GM18499 (cell line): ENCODE measurements around the gene PDE7B.

Experiments
- ATAC-seq: cut with Tn5 transposase; IDR thresholded peaks from one replicate; pipeline ENCODE4 v1.9.1; 2021; ENCODE audit warnings: moderate number of reproducible peaks; ENCODE audit not compliant: insufficient read depth, unreplicated experiment

Gene PDE7B

GRCh38 chr6:136059308-136059707 is 207.8 kb downstream of the PDE7B start:
- no peak for ATAC-seq

- ATAC-seq = no peak
Observed at GRCh38 chr6:136060052-136060451, 208.6 kb downstream of the PDE7B start.

DNA sequence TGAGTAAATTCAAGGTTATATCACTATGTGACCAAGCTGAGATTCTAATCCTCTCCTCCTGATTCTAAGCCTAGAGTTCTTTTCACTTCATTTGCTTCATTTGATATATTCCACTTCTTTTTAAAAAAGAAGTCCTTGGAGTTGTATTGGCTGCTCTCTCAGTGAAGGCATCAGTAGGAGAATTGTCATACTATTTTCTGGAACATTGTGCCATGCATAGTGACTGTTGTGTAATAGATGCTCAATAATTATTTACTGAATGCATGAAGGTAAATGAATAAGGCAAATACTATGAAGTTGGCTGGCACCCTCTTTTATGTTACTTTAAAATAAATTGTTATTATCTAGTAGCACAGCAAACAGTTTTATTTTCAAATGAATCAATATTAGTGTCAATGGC is 209.3 kb downstream of the PDE7B start:
- no peak for ATAC-seq

- no peak for ATAC-seq
Observed at GRCh38 chr6:136061701-136062100, 210.2 kb downstream of the PDE7B start.

GRCh38 chr6:136063096-136063495 is 211.6 kb downstream of the PDE7B start:
- no peak for ATAC-seq

DNA sequence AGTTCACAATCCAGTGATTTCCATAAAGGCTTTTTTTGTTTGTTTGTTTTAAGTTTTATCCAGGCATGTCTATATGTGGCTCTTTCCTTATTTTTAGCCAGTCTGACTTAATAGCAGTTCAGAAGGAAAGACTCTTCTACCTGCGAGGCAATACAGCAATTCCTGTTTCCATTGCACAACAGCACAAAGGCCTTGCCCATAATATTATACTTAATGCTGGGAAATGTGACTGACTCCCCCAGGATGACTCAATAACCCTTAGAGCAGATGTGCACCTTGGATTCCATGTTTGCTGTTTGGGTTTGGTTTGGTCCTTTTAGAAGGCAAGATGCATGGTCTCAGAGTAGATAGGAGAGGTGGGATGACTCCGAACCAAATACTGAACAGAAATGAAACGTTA is 214.5 kb downstream of the PDE7B start:
- no peak for ATAC-seq

GRCh38 chr6:136067731-136068341 is 216.3 kb downstream of the PDE7B start:
- no peak for ATAC-seq

DNA sequence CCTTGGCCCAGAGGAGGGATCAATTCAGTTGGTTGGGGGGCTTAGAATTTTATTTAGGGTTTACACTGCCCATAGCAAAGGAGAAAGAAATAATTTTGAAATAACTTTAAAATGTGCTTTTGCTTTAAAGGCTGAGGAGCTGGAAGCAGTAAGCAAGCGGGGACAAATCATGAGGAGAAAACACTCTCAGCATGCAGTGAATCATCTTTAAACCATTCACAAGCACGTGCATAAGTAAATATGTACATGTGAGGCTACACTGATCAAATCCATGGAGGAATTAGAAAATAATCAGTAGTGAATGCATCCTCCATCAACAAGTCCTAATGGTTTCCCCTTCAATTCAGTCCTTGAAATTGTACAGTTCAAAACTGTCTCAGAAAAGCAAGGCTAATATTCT is 217.6 kb downstream of the PDE7B start:
- no peak for ATAC-seq

DNA sequence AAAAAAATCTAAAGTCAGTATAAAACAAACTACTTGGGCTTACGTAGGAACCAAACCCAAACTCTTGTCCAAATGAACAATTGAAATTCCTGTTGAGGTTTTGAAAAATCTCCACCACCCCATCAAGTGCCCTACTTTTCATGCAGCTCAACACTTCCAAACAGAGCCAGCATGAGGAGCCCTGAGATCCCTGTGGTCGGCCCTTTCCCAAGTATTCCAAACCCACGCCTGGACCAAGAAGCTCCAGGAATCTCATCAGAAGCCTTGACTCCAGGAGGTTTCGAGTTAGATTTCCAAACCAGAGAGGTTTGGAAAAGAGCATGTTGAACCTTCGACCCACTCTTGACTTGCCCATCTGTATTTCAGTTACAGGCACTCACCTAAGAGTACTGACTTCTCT is 219.3 kb downstream of the PDE7B start:
- no peak for ATAC-seq

GRCh38 chr6:136072691-136073090 is 221.2 kb downstream of the PDE7B start:
- no peak for ATAC-seq

- ATAC-seq = no peak
Observed at GRCh38 chr6:136073216-136073615, 221.7 kb downstream of the PDE7B start.

DNA sequence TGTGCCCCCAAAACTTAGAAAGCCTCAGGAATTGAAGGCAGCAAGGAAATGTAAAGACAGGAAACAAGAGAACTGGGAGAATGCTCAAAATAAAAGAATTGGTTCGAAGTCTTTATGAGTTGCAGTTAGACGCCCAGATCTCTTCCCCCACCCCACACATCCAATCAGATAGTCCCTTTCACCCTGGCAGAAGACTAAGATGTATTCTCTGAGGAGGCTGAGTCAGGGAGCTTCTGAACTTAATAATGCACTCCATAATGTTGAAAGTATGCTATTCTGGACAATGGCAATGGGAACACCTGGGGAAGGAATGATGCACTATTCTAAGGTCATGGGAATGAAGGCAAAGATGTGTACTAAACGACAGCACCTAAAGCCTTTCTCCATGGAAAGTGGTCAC is 225.0 kb downstream of the PDE7B start:
- no peak for ATAC-seq

GRCh38 chr6:136077834-136078576 is 226.5 kb downstream of the PDE7B start:
- no peak for ATAC-seq

DNA sequence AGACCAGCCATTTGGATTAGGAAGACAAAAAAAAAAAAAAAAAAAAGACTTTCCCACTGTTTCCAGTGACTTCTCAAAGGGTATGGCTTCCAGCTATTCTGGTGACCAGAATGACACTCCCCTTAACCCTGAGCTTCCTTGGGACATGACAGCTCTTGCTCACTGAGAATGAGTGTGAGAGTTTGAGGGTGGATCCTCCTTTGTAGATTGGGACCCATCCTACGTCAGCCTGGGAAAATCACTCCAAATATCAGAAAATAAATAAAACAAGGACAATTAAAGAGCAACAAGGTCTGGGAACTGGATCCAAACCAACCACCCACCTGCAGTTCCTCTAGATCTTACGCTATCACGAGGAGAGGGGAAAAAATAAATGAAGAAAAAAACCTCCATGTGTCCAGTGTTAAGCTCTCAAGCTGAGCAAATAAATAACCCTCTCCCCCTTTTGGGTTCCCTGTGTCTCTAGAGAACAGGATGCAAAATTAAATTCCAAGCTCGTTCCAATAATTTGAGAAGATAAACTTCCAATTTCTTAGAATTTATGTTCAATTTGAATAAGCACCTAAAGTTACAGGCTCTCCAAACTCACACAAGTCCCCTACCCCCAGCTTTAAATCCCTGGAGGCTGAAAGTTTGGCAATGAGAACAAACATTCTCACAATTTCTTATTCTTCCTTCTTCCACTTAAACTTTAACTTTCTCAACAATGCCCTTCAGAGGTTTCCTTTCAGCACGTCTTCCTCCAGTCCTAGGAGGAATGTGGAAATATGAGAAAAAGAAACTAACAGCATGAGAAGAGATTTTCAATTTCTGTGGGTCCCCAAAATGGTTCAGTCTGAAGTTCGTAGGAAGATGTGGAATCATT is 228.4 kb downstream of the PDE7B start:
- ATAC-seq = no peak

GRCh38 chr6:136083540-136083939 is 232.0 kb downstream of the PDE7B start:
- ATAC-seq = no peak

DNA sequence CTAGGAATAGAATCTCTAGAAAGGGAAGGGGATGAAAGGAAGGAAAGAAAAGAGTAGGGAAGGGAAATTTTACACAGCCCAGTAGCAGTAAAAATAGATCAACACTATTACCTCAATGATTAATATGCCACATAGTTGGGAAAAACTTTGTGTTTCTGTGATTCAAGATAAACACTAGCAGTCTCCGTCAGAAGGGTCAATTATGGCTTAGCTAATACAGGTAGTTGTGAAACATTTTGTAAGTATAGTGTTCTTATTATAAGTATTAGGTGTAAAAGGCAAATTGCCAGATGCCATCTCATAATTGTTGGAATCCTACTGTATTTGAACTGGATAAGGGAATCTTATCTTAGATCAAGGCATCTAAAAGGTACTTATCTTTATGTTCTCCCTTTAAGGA is 232.9 kb downstream of the PDE7B start:
- ATAC-seq = no peak

- no peak for ATAC-seq
Observed at GRCh38 chr6:136085370-136086115, 234.0 kb downstream of the PDE7B start.

GRCh38 chr6:136086686-136087085 is 235.2 kb downstream of the PDE7B start:
- no peak for ATAC-seq

DNA sequence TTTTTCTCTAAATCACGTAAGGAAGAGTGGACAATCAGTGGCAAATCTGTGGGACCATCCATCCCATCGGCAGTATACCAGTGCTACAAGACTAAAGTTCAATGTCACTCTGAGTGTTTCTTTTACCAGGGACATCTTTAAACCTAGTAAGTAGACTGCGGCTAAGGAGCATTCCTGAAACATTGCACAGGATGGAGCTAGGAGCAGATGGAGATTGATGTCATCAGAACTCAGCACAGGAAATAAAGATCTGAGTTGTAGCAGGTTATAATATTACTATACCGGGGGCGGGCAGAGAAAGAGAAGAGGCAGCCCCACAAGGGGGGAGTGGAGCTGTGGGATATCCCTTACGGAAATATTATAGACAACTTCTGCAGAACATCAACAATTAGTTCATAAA is 236.5 kb downstream of the PDE7B start:
- ATAC-seq = no peak

- ATAC-seq = no peak
Observed at GRCh38 chr6:136088693-136089092, 237.2 kb downstream of the PDE7B start.

DNA sequence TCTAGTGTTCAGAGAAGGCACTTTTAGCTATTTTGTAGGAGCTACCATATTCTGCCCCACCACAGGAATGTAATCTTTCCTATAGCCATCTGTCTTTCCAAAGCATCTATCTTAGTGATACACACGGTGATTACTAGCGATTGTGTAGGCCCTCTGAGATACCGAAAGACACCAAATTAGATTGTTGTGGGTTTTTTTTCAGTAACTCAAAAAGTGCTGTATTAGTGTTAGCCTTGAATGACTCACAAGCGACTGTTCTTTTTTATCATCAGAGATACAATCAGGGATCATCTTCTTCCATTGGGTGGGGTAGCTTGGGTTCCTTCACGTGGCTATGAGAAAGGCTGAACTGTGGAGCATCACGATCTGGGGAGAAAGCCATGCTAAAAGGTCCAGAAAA is 238.4 kb downstream of the PDE7B start:
- no peak for ATAC-seq
